ENCODE data around the gene MSI1. TPM values are rescaled to one million over a fixed set of nuclear protein-coding genes. Genes with fewer than 3 reads are reported as not detected.
A peak's percentile ranks its signal among the peaks of the same experiment; 100 is the strongest.

MSI1 gene
- total and polyA plus RNA-seq, 2 experiments from 2014 or later: 12.8 to 16.9 TPM

DNA sequence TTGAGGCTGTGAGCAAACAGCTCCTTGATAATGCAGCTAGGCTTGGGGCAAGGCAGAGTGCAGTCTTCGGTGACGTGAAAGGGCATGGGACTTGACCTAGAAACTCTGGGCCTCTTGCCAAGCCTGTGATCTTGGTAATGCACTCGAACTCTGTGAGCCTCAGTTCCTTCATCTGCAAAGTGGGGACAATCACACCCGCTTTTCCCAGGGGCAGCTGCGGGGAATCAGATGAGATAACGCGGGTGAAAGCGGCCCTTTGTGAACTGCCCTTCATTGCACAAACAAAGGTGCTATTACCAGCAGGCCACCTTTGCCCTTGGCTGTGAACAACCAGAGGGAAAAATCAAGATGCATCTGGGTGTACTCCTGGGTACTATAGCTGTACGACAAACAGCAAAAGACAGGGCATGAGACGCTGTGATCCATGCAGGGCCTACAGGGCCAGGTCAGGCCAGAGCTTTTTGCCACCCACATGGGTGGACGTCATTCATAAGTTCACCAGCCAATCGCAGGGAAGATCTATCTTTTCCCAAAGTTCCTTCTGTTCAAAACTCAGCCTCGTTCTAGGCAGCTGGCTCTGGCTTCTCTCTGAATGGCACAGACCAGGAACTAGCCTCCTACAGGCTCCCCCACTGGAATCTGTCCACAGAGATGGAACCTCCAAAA, 3.2 kb downstream of the MSI1 start:
- TF ChIP-seq EZH2phosphoT487 (IDR thresholded peaks at IDR 0.05; ENCODE audit: unreplicated experiment): no peak
- TF ChIP-seq ZNF331 (CRISPR knock-in tag; IDR thresholded peaks at IDR 0.05; ENCODE audit: low read depth): no peak
- TF ChIP-seq, protein P1, sequence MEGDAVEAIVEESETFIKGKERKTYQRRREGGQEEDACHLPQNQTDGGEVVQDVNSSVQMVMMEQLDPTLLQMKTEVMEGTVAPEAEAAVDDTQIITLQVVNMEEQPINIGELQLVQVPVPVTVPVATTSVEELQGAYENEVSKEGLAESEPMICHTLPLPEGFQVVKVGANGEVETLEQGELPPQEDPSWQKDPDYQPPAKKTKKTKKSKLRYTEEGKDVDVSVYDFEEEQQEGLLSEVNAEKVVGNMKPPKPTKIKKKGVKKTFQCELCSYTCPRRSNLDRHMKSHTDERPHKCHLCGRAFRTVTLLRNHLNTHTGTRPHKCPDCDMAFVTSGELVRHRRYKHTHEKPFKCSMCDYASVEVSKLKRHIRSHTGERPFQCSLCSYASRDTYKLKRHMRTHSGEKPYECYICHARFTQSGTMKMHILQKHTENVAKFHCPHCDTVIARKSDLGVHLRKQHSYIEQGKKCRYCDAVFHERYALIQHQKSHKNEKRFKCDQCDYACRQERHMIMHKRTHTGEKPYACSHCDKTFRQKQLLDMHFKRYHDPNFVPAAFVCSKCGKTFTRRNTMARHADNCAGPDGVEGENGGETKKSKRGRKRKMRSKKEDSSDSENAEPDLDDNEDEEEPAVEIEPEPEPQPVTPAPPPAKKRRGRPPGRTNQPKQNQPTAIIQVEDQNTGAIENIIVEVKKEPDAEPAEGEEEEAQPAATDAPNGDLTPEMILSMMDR (conservative IDR thresholded peaks at IDR 0.05; ENCODE audit: low read depth in 2 of 2): no peak
- no peak for DNase-seq (ENCODE audit: low spot score)
- Histone ChIP-seq H3K79me2 (replicated peaks; ENCODE audit: insufficient read depth) (0 out of 2 replicates have a peak, but pooled peaks cover 7% of the 10 kb centered on the region), H2AFZ (no peak overlapping the region), H3K27ac (ENCODE audit: low read depth) (no peak overlapping the region), H3K27me3 (ENCODE audit: insufficient read depth) (peaks cover 31% of the 10 kb centered on the region), H3K4me1 (ENCODE audit: insufficient read depth) (peaks cover 43% of the 10 kb centered on the region), H3K9me2 (ENCODE audit: insufficient read depth) (no peaks in the 10 kb centered on the region), H3K4me2 (no peak overlapping the region), H3K36me3 (ENCODE audit: insufficient read depth) (no peaks in the 10 kb centered on the region), H3K4me3 (no peak overlapping the region), H3F3A (replicated peaks; ENCODE audit: low read depth) (peaks cover 24% of the 10 kb centered on the region), H4K20me1 (replicated peaks; ENCODE audit: insufficient read depth) (peaks cover 9% of the 10 kb centered on the region; the same call in 1 of the 2 replicates)
- Mint-ChIP-seq H3K36me3 (ENCODE audit: low read depth) (peaks cover 52% of the 10 kb centered on the region), H3K27ac (no peak overlapping the region), H3K9me3 (no peaks in the 10 kb centered on the region; the same call in 2 of the 3 replicates), H3K27me3 (ENCODE audit: insufficient read depth, low read depth, poor library complexity) (peaks cover 35% of the 10 kb centered on the region), H3K4me1 (peaks cover 67% of the 10 kb centered on the region), H3K4me3 (peak overlapping the region; percentile 88; the same call in 1 of the 3 replicates)
- no peak for ATAC-seq

DNA sequence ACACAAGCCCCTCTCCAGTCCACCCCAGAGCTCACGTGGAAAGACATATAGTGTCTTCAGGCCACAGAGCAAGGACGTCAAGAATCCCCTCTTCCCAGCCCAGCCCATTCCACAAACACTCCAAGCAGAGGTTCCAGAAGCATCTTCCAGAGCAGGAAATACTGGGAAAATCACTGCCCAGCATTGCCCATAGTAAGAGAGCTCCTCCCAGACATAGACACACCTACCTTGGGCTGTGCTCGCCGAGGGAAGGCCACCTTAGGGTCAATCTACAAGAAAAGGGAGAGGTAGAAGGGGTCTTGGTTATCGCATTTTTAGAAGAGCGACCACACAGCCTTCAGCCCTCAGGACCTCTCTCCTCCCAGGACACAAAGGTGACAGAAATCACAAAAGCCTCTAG, 4.5 kb downstream of the MSI1 start:
- peaks cover 64% of the 10 kb centered on the region for H3K36me3 Mint-ChIP-seq (ENCODE audit: low read depth)
- H4K20me1 ChIP-seq (replicated peaks; ENCODE audit: insufficient read depth): peaks cover 9% of the 10 kb centered on the region; the same call in 1 of the 2 replicates
- H3K79me2 ChIP-seq (replicated peaks; ENCODE audit: insufficient read depth): 0 out of 2 replicates have a peak, but pooled peaks cover 7% of the 10 kb centered on the region
- H3K4me3 ChIP-seq: no peak overlapping the region
- H2AFZ ChIP-seq: no peak overlapping the region
- H3K27me3 ChIP-seq (ENCODE audit: insufficient read depth): peaks cover 18% of the 10 kb centered on the region
- H3K4me3 Mint-ChIP-seq: no peak overlapping the region; the same call in 2 of the 3 replicates
- no peak overlapping the region for H3K27ac Mint-ChIP-seq
- ATAC-seq: no peak
- no peak for DNase-seq (ENCODE audit: low spot score)
- no peaks in the 10 kb centered on the region for H3K9me2 ChIP-seq (ENCODE audit: insufficient read depth)
- peaks cover 66% of the 10 kb centered on the region for H3K4me1 Mint-ChIP-seq
- peaks cover 40% of the 10 kb centered on the region for H3K4me1 ChIP-seq (ENCODE audit: insufficient read depth)
- no peak overlapping the region for H3K27ac ChIP-seq (ENCODE audit: low read depth)
- H3K27me3 Mint-ChIP-seq (ENCODE audit: insufficient read depth, low read depth, poor library complexity): peaks cover 24% of the 10 kb centered on the region
- H3K36me3 ChIP-seq (ENCODE audit: insufficient read depth): no peaks in the 10 kb centered on the region
- H3F3A ChIP-seq (replicated peaks; ENCODE audit: low read depth): peaks cover 13% of the 10 kb centered on the region
- H3K4me2 ChIP-seq: no peak overlapping the region
- no peaks in the 10 kb centered on the region for H3K9me3 Mint-ChIP-seq
- TF ChIP-seq REST (IDR thresholded peaks at IDR 0.05; ENCODE audit: unreplicated experiment) (no peak), CREB1 (CRISPR knock-in tag; IDR thresholded peaks at IDR 0.05; ENCODE audit: low read depth) (no peak), ZNF331 (CRISPR knock-in tag; IDR thresholded peaks at IDR 0.05; ENCODE audit: low read depth) (no peak), ETS1 (IDR thresholded peaks at IDR 0.05) (no peak)
- TF ChIP-seq, protein P2, sequence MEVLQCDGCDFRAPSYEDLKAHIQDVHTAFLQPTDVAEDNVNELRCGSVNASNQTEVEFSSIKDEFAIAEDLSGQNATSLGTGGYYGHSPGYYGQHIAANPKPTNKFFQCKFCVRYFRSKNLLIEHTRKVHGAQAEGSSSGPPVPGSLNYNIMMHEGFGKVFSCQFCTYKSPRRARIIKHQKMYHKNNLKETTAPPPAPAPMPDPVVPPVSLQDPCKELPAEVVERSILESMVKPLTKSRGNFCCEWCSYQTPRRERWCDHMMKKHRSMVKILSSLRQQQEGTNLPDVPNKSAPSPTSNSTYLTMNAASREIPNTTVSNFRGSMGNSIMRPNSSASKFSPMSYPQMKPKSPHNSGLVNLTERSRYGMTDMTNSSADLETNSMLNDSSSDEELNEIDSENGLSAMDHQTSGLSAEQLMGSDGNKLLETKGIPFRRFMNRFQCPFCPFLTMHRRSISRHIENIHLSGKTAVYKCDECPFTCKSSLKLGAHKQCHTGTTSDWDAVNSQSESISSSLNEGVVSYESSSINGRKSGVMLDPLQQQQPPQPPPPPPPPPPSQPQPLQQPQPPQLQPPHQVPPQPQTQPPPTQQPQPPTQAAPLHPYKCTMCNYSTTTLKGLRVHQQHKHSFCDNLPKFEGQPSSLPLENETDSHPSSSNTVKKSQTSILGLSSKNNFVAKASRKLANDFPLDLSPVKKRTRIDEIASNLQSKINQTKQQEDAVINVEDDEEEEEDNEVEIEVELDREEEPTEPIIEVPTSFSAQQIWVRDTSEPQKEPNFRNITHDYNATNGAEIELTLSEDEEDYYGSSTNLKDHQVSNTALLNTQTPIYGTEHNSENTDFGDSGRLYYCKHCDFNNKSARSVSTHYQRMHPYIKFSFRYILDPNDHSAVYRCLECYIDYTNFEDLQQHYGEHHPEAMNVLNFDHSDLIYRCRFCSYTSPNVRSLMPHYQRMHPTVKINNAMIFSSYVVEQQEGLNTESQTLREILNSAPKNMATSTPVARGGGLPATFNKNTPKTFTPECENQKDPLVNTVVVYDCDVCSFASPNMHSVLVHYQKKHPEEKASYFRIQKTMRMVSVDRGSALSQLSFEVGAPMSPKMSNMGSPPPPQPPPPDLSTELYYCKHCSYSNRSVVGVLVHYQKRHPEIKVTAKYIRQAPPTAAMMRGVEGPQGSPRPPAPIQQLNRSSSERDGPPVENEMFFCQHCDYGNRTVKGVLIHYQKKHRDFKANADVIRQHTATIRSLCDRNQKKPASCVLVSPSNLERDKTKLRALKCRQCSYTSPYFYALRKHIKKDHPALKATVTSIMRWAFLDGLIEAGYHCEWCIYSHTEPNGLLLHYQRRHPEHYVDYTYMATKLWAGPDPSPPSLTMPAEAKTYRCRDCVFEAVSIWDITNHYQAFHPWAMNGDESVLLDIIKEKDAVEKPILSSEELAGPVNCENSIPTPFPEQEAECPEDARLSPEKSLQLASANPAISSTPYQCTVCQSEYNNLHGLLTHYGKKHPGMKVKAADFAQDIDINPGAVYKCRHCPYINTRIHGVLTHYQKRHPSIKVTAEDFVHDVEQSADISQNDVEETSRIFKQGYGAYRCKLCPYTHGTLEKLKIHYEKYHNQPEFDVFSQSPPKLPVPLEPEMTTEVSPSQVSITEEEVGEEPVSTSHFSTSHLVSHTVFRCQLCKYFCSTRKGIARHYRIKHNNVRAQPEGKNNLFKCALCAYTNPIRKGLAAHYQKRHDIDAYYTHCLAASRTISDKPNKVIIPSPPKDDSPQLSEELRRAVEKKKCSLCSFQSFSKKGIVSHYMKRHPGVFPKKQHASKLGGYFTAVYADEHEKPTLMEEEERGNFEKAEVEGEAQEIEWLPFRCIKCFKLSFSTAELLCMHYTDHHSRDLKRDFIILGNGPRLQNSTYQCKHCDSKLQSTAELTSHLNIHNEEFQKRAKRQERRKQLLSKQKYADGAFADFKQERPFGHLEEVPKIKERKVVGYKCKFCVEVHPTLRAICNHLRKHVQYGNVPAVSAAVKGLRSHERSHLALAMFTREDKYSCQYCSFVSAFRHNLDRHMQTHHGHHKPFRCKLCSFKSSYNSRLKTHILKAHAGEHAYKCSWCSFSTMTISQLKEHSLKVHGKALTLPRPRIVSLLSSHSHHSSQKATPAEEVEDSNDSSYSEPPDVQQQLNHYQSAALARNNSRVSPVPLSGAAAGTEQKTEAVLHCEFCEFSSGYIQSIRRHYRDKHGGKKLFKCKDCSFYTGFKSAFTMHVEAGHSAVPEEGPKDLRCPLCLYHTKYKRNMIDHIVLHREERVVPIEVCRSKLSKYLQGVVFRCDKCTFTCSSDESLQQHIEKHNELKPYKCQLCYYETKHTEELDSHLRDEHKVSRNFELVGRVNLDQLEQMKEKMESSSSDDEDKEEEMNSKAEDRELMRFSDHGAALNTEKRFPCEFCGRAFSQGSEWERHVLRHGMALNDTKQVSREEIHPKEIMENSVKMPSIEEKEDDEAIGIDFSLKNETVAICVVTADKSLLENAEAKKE (CRISPR knock-in tag; IDR thresholded peaks at IDR 0.05): no peak
